Measurements from ENCODE around the gene ITGA4.

- no peak for TF ChIP-seq POLR2A (IDR thresholded peaks at IDR 0.05)
- TF ChIP-seq, protein P1, sequence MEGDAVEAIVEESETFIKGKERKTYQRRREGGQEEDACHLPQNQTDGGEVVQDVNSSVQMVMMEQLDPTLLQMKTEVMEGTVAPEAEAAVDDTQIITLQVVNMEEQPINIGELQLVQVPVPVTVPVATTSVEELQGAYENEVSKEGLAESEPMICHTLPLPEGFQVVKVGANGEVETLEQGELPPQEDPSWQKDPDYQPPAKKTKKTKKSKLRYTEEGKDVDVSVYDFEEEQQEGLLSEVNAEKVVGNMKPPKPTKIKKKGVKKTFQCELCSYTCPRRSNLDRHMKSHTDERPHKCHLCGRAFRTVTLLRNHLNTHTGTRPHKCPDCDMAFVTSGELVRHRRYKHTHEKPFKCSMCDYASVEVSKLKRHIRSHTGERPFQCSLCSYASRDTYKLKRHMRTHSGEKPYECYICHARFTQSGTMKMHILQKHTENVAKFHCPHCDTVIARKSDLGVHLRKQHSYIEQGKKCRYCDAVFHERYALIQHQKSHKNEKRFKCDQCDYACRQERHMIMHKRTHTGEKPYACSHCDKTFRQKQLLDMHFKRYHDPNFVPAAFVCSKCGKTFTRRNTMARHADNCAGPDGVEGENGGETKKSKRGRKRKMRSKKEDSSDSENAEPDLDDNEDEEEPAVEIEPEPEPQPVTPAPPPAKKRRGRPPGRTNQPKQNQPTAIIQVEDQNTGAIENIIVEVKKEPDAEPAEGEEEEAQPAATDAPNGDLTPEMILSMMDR (IDR thresholded peaks at IDR 0.05): peak in 1 of 4 experiments; percentile 12
Observed at GRCh38 chr2:181570833-181571661, 113.9 kb downstream of the ITGA4 start.

Measured in uterus (tissue), 2 donors.